Smooth muscle cell (in vitro differentiated cells): ENCODE results near the gene KRTAP2-1. TPM values are rescaled to one million over a fixed set of nuclear protein-coding genes. Genes with fewer than 3 reads are reported as not detected.

Experiments used
- DNase-seq: peaks from one replicate; lab custom pipeline; 2025; ENCODE audit not compliant: unreplicated experiment; lab: John Stamatoyannopoulos, UW
- H2AFZ ChIP-seq: fragments of 200-600 bp; sonication (generic); 2 replicates; pipeline ENCODE4 v1.6.0; 2016; ENCODE audit warnings: antibody characterized with exemption, low read depth, mild to moderate bottlenecking
- H3F3A ChIP-seq: fragments of 200-600 bp; sonication (generic); 2 replicates; pipeline ENCODE4 v1.6.0; 2017; ENCODE audit warnings: antibody characterized with exemption, low read depth
- H3K27ac ChIP-seq: fragments of 200-600 bp; sonication (generic); 2 replicates; pipeline ENCODE4 v1.5.1; 2016; ENCODE audit warnings: low read depth, mild to moderate bottlenecking
- H3K27me3 ChIP-seq: fragments of 200-600 bp; sonication (generic); 2 replicates; pipeline ENCODE4 v1.6.1; 2016; ENCODE audit warnings: low read depth, mild to moderate bottlenecking
- H3K36me3 ChIP-seq: fragments of 200-600 bp; sonication (generic); 2 replicates; pipeline ENCODE4 v1.5.1; 2016; ENCODE audit warnings: low read depth
- H3K4me1 ChIP-seq: fragments of 200-600 bp; sonication (generic); 2 replicates; pipeline ENCODE4 v1.5.1; 2016; ENCODE audit warnings: low read depth
- H3K4me2 ChIP-seq: fragments of 200-600 bp; sonication (generic); 2 replicates; pipeline ENCODE4 v1.6.0; 2016; ENCODE audit warnings: mild to moderate bottlenecking
- H3K4me3 ChIP-seq: fragments of 200-600 bp; sonication (generic); 2 replicates; pipeline ENCODE4 v1.5.1; 2016; ENCODE audit warnings: mild to moderate bottlenecking
- H3K79me2 ChIP-seq: fragments of 200-600 bp; sonication (generic); 2 replicates; pipeline ENCODE4 v1.6.0; 2016; ENCODE audit warnings: low read depth, mild to moderate bottlenecking
- H3K9ac ChIP-seq: fragments of 200-600 bp; sonication (generic); 2 replicates; pipeline ENCODE4 v1.6.0; 2016; ENCODE audit warnings: low read depth
- H3K9me3 ChIP-seq: fragments of 200-600 bp; sonication (generic); replicated peaks from 2 replicates; pipeline ENCODE4 v1.5.1; 2016; ENCODE audit warnings: low read depth
- H4K20me1 ChIP-seq: fragments of 200-600 bp; sonication (generic); 2 replicates; pipeline ENCODE4 v1.6.0; 2016; ENCODE audit warnings: low read depth
- CTCF ChIP-seq: fragments of 200-600 bp; sonication (generic); IDR thresholded peaks from 2 replicates; pipeline ENCODE4 v1.5.1; 2017; ENCODE audit warnings: borderline replicate concordance, mild to moderate bottlenecking, antibody characterized with exemption; ENCODE audit not compliant: insufficient read depth, poor library complexity, severe bottlenecking
- WGBS: methylation state at CpG from one replicate; pipeline ENCODE4 v1.1.7; 2016; ENCODE audit warnings: low lambda C conversion rate; 5-methylcytosine and 5-hydroxymethylcytosine counted together
- polyA plus RNA-seq: library from polyadenylated mRNA; unstranded; fragments of >200 nt; fragmentation: Nextera tagmentation; extraction: Ambion mirVana; gene quantifications from 2 replicates; pipeline ENCODE4 v1.2.1, GENCODE V29; 2016
- total RNA-seq: library from RNA; depleted of rRNA; stranded (reverse); fragments of >200 nt; gene quantifications from 2 replicates; pipeline ENCODE4 v1.2.3, GENCODE V29; 2014

The KRTAP2-1 gene
- total and polyA plus RNA-seq, 2 experiments from 2014 or later: not detected

GRCh38 chr17:41082626-41083025 is 35.5 kb upstream of the KRTAP2-1 start:
- Histone ChIP-seq H3K9ac (no peak overlapping the region), H3K9me3 (no peaks in the 10 kb centered on the region), H3K27me3 (no peaks in the 10 kb centered on the region), H3K27ac (peak overlapping the region; percentile 57), H3K4me1 (peaks cover 5% of the 10 kb centered on the region), H4K20me1 (no peaks in the 10 kb centered on the region), H3K79me2 (no peaks in the 10 kb centered on the region), H3K4me2 (peak overlapping the region; percentile 68), H3F3A (peaks cover 6% of the 10 kb centered on the region), H3K36me3 (no peaks in the 10 kb centered on the region), H2AFZ (no peak overlapping the region), H3K4me3 (no peak overlapping the region)
- TF ChIP-seq CTCF: no peak
- no peak for DNase-seq
- 41% methylated on average over 4 of the region's 4 CpGs for WGBS

- no peak for TF ChIP-seq CTCF
- H3K4me2 ChIP-seq: no peak overlapping the region
- H3F3A ChIP-seq: no peaks in the 10 kb centered on the region
- no peaks in the 10 kb centered on the region for H3K79me2 ChIP-seq
- no peaks in the 10 kb centered on the region for H3K9me3 ChIP-seq
- no peaks in the 10 kb centered on the region for H3K36me3 ChIP-seq
- H4K20me1 ChIP-seq: no peaks in the 10 kb centered on the region
- no peak for DNase-seq
- H3K4me1 ChIP-seq: no peaks in the 10 kb centered on the region
- no peak overlapping the region for H2AFZ ChIP-seq
- no peak overlapping the region for H3K4me3 ChIP-seq
- H3K9ac ChIP-seq: no peak overlapping the region
- no peak overlapping the region for H3K27ac ChIP-seq
- H3K27me3 ChIP-seq: no peaks in the 10 kb centered on the region
Observed at GRCh38 chr17:41076788-41077187, 29.7 kb upstream of the KRTAP2-1 start.

GRCh38 chr17:41073676-41074075 is 26.6 kb upstream of the KRTAP2-1 start:
- H3K27me3 ChIP-seq: no peaks in the 10 kb centered on the region
- no peak overlapping the region for H2AFZ ChIP-seq
- H3K4me2 ChIP-seq: no peak overlapping the region
- no peak overlapping the region for H3K27ac ChIP-seq
- no peaks in the 10 kb centered on the region for H3K36me3 ChIP-seq
- H4K20me1 ChIP-seq: no peaks in the 10 kb centered on the region
- no peaks in the 10 kb centered on the region for H3K9me3 ChIP-seq
- no peaks in the 10 kb centered on the region for H3K4me1 ChIP-seq
- no peak overlapping the region for H3K4me3 ChIP-seq
- H3F3A ChIP-seq: no peaks in the 10 kb centered on the region
- no peaks in the 10 kb centered on the region for H3K79me2 ChIP-seq
- DNase-seq: no peak
- TF ChIP-seq CTCF: no peak
- H3K9ac ChIP-seq: no peak overlapping the region
- WGBS: 86% methylated on average over 2 of the region's 2 CpGs

- no peak for TF ChIP-seq CTCF
- DNase-seq: no peak
- H4K20me1 ChIP-seq: no peaks in the 10 kb centered on the region
- WGBS: 91% methylated on average over 5 of the region's 5 CpGs
- no peaks in the 10 kb centered on the region for H3K36me3 ChIP-seq
- no peaks in the 10 kb centered on the region for H3F3A ChIP-seq
- no peaks in the 10 kb centered on the region for H3K4me1 ChIP-seq
- no peak overlapping the region for H3K27ac ChIP-seq
- no peak overlapping the region for H2AFZ ChIP-seq
- H3K9me3 ChIP-seq: no peaks in the 10 kb centered on the region
- H3K79me2 ChIP-seq: no peaks in the 10 kb centered on the region
- no peak overlapping the region for H3K9ac ChIP-seq
- H3K4me3 ChIP-seq: no peak overlapping the region
- no peaks in the 10 kb centered on the region for H3K27me3 ChIP-seq
- no peak overlapping the region for H3K4me2 ChIP-seq
Observed at GRCh38 chr17:41071606-41072360, 24.7 kb upstream of the KRTAP2-1 start.
